Activated CD4-positive, alpha-beta memory T cell treated with anti-CD3 and anti-CD28 coated beads for 36 hours (primary cell): ENCODE measurements around the gene PCSK7. TPM values are rescaled to one million over a fixed set of nuclear protein-coding genes. Genes with fewer than 3 reads are reported as not detected.
A peak's percentile ranks its signal among the peaks of the same experiment; 100 is the strongest.
"Not testable (repeated sequence)": the region's sequence is repeated elsewhere in the genome, so short reads cannot be mapped to it uniquely, and the experiment has no call there.

Experiments
- CTCF ChIA-PET: fragments of 350-600 bp; sonication (Branson Sonifier 250); formaldehyde crosslinking; loops from one replicate; lab custom pipeline; 2021; ENCODE audit warnings: antibody characterized with exemption, inconsistent platforms; lab: Charles Lee
- POLR2A ChIA-PET: fragments of 350-600 bp; sonication (Branson Sonifier 250); formaldehyde crosslinking; loops from one replicate; lab custom pipeline; 2021; ENCODE audit warnings: antibody characterized with exemption; lab: Charles Lee
- DNase-seq: peaks from one replicate; pipeline ENCODE4 v3.0.0-alpha.2; 2020
- H3K27ac Mint-ChIP-seq: one replicate; pipeline ENCODE4 v1.8.0; 2021; ENCODE audit warnings: mixed read lengths
- H3K27me3 Mint-ChIP-seq: one replicate; pipeline ENCODE4 v1.8.0; 2021; ENCODE audit warnings: mixed read lengths
- H3K36me3 Mint-ChIP-seq: one replicate; pipeline ENCODE4 v1.8.0; 2021; ENCODE audit warnings: mixed read lengths
- H3K4me1 Mint-ChIP-seq: one replicate; pipeline ENCODE4 v1.8.0; 2021; ENCODE audit warnings: low read depth, mixed read lengths
- H3K4me3 Mint-ChIP-seq: one replicate; pipeline ENCODE4 v1.8.0; 2021; ENCODE audit warnings: mild to moderate bottlenecking, mixed read lengths
- H3K9me3 Mint-ChIP-seq: one replicate; pipeline ENCODE4 v1.8.0; 2021; ENCODE audit warnings: mixed read lengths
- intact Hi-C: fragments of 100-400 bp; cut with micrococcal nuclease; formaldehyde crosslinking; loops from one replicate; pipeline ENCODE4 v1.15.1; 2023
- total RNA-seq, 2 experiments: library from RNA; stranded (reverse); gene quantifications; one replicate each; pipeline ENCODE4 v1.2.3, GENCODE V29; 2021

Gene PCSK7
- total RNA-seq, 2 experiments from 2014 or later: 104 to 105 TPM

GRCh38 chr11:117209351-117210125, 22.3 kb downstream of the PCSK7 start:
- H3K36me3 Mint-ChIP-seq: peaks cover 33% of the 10 kb centered on the region
- POLR2A ChIA-PET, DNase-seq, H3K27ac Mint-ChIP-seq, H3K4me3 Mint-ChIP-seq, H3K4me1 Mint-ChIP-seq, H3K27me3 Mint-ChIP-seq, H3K9me3 Mint-ChIP-seq: not testable (repeated sequence)
- intact Hi-C loops: loop anchor here (5.0 kb wide), 1 partner anchor 77 kb away; no protein-coding TSS in a partner anchor
- CTCF ChIA-PET: interaction anchor here (0.6 kb wide), 1 partner anchor 17 kb away, joined by 3 read pairs; no protein-coding TSS in a partner anchor

GRCh38 chr11:117208710-117209109, 23.2 kb downstream of the PCSK7 start:
- H3K27ac Mint-ChIP-seq, H3K4me1 Mint-ChIP-seq, POLR2A ChIA-PET, H3K27me3 Mint-ChIP-seq, H3K9me3 Mint-ChIP-seq, CTCF ChIA-PET, H3K4me3 Mint-ChIP-seq: not testable (repeated sequence)
- DNase-seq: peak; percentile 18
- intact Hi-C loops: loop anchor here (5.0 kb wide), 1 partner anchor 76 kb away; no protein-coding TSS in a partner anchor
- H3K36me3 Mint-ChIP-seq: peaks cover 32% of the 10 kb centered on the region

- H3K4me3 Mint-ChIP-seq, H3K27me3 Mint-ChIP-seq, H3K4me1 Mint-ChIP-seq, H3K27ac Mint-ChIP-seq, DNase-seq, POLR2A ChIA-PET, H3K9me3 Mint-ChIP-seq, CTCF ChIA-PET: not testable (repeated sequence)
- intact Hi-C loops: loop anchor here (5.0 kb wide), 1 partner anchor 75 kb away; no protein-coding TSS in a partner anchor
- H3K36me3 Mint-ChIP-seq: peaks cover 29% of the 10 kb centered on the region
Measured at GRCh38 chr11:117207481-117207880, 24.4 kb downstream of the PCSK7 start.

- H3K27me3 Mint-ChIP-seq, H3K4me1 Mint-ChIP-seq, DNase-seq, H3K9me3 Mint-ChIP-seq, H3K27ac Mint-ChIP-seq, CTCF ChIA-PET, H3K4me3 Mint-ChIP-seq, POLR2A ChIA-PET: not testable (repeated sequence)
- H3K36me3 Mint-ChIP-seq: peaks cover 29% of the 10 kb centered on the region
- intact Hi-C loops: loop anchor here (5.0 kb wide), 1 partner anchor 75 kb away; no protein-coding TSS in a partner anchor
Measured at GRCh38 chr11:117206859-117207258, 25.0 kb downstream of the PCSK7 start.

- H3K4me1 Mint-ChIP-seq, CTCF ChIA-PET, H3K27me3 Mint-ChIP-seq, H3K4me3 Mint-ChIP-seq, POLR2A ChIA-PET, H3K27ac Mint-ChIP-seq, H3K9me3 Mint-ChIP-seq, DNase-seq: not testable (repeated sequence)
- intact Hi-C loops: loop anchor here (5.0 kb wide), 1 partner anchor 74 kb away; no protein-coding TSS in a partner anchor
- H3K36me3 Mint-ChIP-seq: peaks cover 22% of the 10 kb centered on the region
Measured at GRCh38 chr11:117206111-117206510, 25.8 kb downstream of the PCSK7 start.

GRCh38 chr11:117205211-117205818, 26.6 kb downstream of the PCSK7 start:
- CTCF ChIA-PET: interaction anchor here (1.4 kb wide), 1 partner anchor 20 kb away, joined by 4 read pairs; no protein-coding TSS in a partner anchor
- intact Hi-C loops: loop anchor here (5.0 kb wide), 1 partner anchor 73 kb away; no protein-coding TSS in a partner anchor
- Mint-ChIP-seq H3K4me3 (no peak overlapping the region), H3K27me3 (no peaks in the 10 kb centered on the region), H3K27ac (no peak overlapping the region), H3K4me1 (no peaks in the 10 kb centered on the region), H3K36me3 (peaks cover 19% of the 10 kb centered on the region), H3K9me3 (no peaks in the 10 kb centered on the region)
- no peak for DNase-seq
- POLR2A ChIA-PET: no interaction called here

GRCh38 chr11:117204283-117205080, 27.4 kb downstream of the PCSK7 start:
- Mint-ChIP-seq H3K27ac (no peak overlapping the region), H3K4me1 (no peaks in the 10 kb centered on the region), H3K36me3 (peaks cover 15% of the 10 kb centered on the region), H3K27me3 (no peaks in the 10 kb centered on the region), H3K9me3 (no peaks in the 10 kb centered on the region), H3K4me3 (no peak overlapping the region)
- POLR2A ChIA-PET: no interaction called here
- CTCF ChIA-PET: interaction anchor here (0.7 to 1.4 kb wide), 2 partner anchors 8 to 21 kb away, joined by 3 to 4 read pairs; no protein-coding TSS in a partner anchor
- intact Hi-C loops: loop anchor here (5.0 kb wide), 1 partner anchor 72 kb away; no protein-coding TSS in a partner anchor
- DNase-seq: no peak

GRCh38 chr11:117203069-117203407, 28.8 kb downstream of the PCSK7 start:
- intact Hi-C loops: no loop called here
- H3K27me3 Mint-ChIP-seq: no peaks in the 10 kb centered on the region
- no peaks in the 10 kb centered on the region for H3K9me3 Mint-ChIP-seq
- no peak for DNase-seq
- no peaks in the 10 kb centered on the region for H3K4me1 Mint-ChIP-seq
- ChIA-PET CTCF (interaction anchor here (1.1 kb wide), 1 partner anchor 24 kb away, joined by 3 read pairs; no protein-coding TSS in a partner anchor), POLR2A (interaction anchor here (1.4 kb wide), 1 partner anchor 25 kb away, joined by 3 read pairs; the partner anchor contains the start of gene SIDT2)
- H3K27ac Mint-ChIP-seq: no peak overlapping the region
- H3K36me3 Mint-ChIP-seq: peaks cover 15% of the 10 kb centered on the region
- H3K4me3 Mint-ChIP-seq: no peak overlapping the region

GRCh38 chr11:117202386-117203068, 29.3 kb downstream of the PCSK7 start:
- ChIA-PET POLR2A (interaction anchor here (1.4 kb wide), 1 partner anchor 24 kb away, joined by 3 read pairs; the partner anchor contains the start of gene SIDT2), CTCF (interaction anchor here (0.6 to 1.2 kb wide), 3 partner anchors 21 to 24 kb away, joined by 3 read pairs; no protein-coding TSS in a partner anchor)
- Mint-ChIP-seq H3K27ac (no peak overlapping the region), H3K36me3 (peaks cover 19% of the 10 kb centered on the region), H3K4me1 (no peaks in the 10 kb centered on the region), H3K27me3 (no peaks in the 10 kb centered on the region), H3K9me3 (no peaks in the 10 kb centered on the region), H3K4me3 (no peak overlapping the region)
- intact Hi-C loops: no loop called here
- DNase-seq: no peak

- ChIA-PET POLR2A (no interaction called here), CTCF (interaction anchor here (0.6 to 1.2 kb wide), 2 partner anchors 20 to 25 kb away, joined by 3 read pairs; no protein-coding TSS in a partner anchor)
- no peaks in the 10 kb centered on the region for H3K27me3 Mint-ChIP-seq
Measured at GRCh38 chr11:117201658-117202305, 30.1 kb downstream of the PCSK7 start.

More at GRCh38 chr11:117201658-117202305, 30.1 kb downstream of the PCSK7 start:
- Mint-ChIP-seq H3K36me3 (peaks cover 19% of the 10 kb centered on the region), H3K9me3 (no peaks in the 10 kb centered on the region), H3K27ac (no peak overlapping the region), H3K4me3 (no peak overlapping the region), H3K4me1 (no peaks in the 10 kb centered on the region)
- no peak for DNase-seq
- intact Hi-C loops: no loop called here
